HepG2 (cell line): ENCODE measurements around the gene NT5DC4. TPM values are rescaled to one million over a fixed set of nuclear protein-coding genes. Genes with fewer than 3 reads are reported as not detected.

ENCODE experiments used
- ASH2L ChIP-seq: fragments of 300-600, 200-600 bp; sonication (generic); IDR thresholded peaks from 2 replicates; pipeline ENCODE4 v1.7.0; 2017; ENCODE audit warnings: low read depth, mild to moderate bottlenecking, moderate library complexity, mixed read lengths, low read length; ENCODE audit not compliant: insufficient read length
- CAMTA2 ChIP-seq: sonication (generic); formaldehyde crosslinking; IDR thresholded peaks from 2 replicates; pipeline ENCODE4 v1.4.0; 2020; ENCODE audit warnings: mild to moderate bottlenecking, missing genetic modification reagents, borderline replicate concordance
- GATAD2A ChIP-seq: IDR thresholded peaks from 2 replicates; pipeline ENCODE4 v1.6.1; 2016
- HNRNPUL1 ChIP-seq: fragments of 200-400 bp; formaldehyde crosslinking; IDR thresholded peaks from 2 replicates; pipeline ENCODE4 v1.6.1; 2017; ENCODE audit warnings: low read depth, mild to moderate bottlenecking, low read length, moderate library complexity
- MAFK ChIP-seq, 2 experiments: IDR thresholded peaks in 1 of 2; conservative IDR thresholded peaks in 1 of 2; 2 replicates each; pipeline ENCODE4 v1.6.1; 2011; ENCODE audit warnings: improper control_type of control experiment in 2 of 2, low read length in 2 of 2
- MBD4 ChIP-seq: IDR thresholded peaks from 2 replicates; pipeline ENCODE4 v1.6.1; 2012; ENCODE audit warnings: low read length, inconsistent platforms, borderline replicate concordance
- MED1 ChIP-seq: sonication (generic); formaldehyde crosslinking; IDR thresholded peaks from 2 replicates; pipeline ENCODE4 v1.4.0; 2020; ENCODE audit warnings: missing genetic modification reagents
- MED8 ChIP-seq: sonication (generic); formaldehyde crosslinking; IDR thresholded peaks from 2 replicates; pipeline ENCODE4 v1.8.1; 2023; ENCODE audit warnings: mild to moderate bottlenecking, missing genetic modification reagents; ENCODE audit not compliant: insufficient replicate concordance
- NCOR1 ChIP-seq: fragments of 200-600 bp; sonication (generic); IDR thresholded peaks from 2 replicates; pipeline ENCODE4 v1.7.0; 2017; ENCODE audit warnings: antibody characterized with exemption, low read length, borderline replicate concordance
- RARA ChIP-seq: IDR thresholded peaks from 2 replicates; pipeline ENCODE4 v1.6.1; 2016; ENCODE audit warnings: missing genetic modification reagents, missing compliant biosample characterization
- RFX1 ChIP-seq: fragments of 450-650 bp; IDR thresholded peaks from 2 replicates; pipeline ENCODE4 v1.6.1; 2017
- RFX3 ChIP-seq: IDR thresholded peaks from 2 replicates; pipeline ENCODE4 v1.6.1; 2016; ENCODE audit warnings: missing biosample characterization, missing genetic modification reagents
- SIX4 ChIP-seq: sonication (generic); formaldehyde crosslinking; IDR thresholded peaks from 2 replicates; pipeline ENCODE4 v1.4.0; 2020; ENCODE audit warnings: missing genetic modification reagents
- ZNF660 ChIP-seq: sonication (generic); formaldehyde crosslinking; IDR thresholded peaks from 2 replicates; pipeline ENCODE4 v1.5.1; 2020; ENCODE audit warnings: mild to moderate bottlenecking, low read depth, missing genetic modification reagents, borderline replicate concordance
- ZNF773 ChIP-seq: sonication (generic); formaldehyde crosslinking; IDR thresholded peaks from 2 replicates; pipeline ENCODE4 v1.4.0; 2020; ENCODE audit warnings: missing genetic modification reagents, borderline replicate concordance
- polyA plus RNA-seq, 8 experiments: library from polyadenylated mRNA; depleted of rRNA in 3 of 8; stranded (reverse) in 7 of 8; unstranded in 1 of 8; fragments of >200 nt; fragmentation: Illumina TruSeq in 4 of 8; extraction: Trizol in 4 of 8; gene quantifications; 2 replicates each; pipeline versions ENCODE4 v1.2.1 to v1.2.3, GENCODE V29; 2011 to 2016; ENCODE audit warnings: low read depth in 4 of 8, missing spikeins in 1 of 8, mixed read lengths in 1 of 8; ENCODE audit not compliant: insufficient read depth in 1 of 8
- total RNA-seq, 5 experiments: library from RNA; depleted of rRNA; stranded (reverse); fragments of >200 nt; fragmentation: Illumina TruSeq; extraction: Trizol; gene quantifications; 2 replicates each; pipeline ENCODE4 v1.2.3, GENCODE V29; 2016; ENCODE audit warnings: low read depth in 1 of 5
- TF ChIP-seq, protein P1 (sequence below): sonication (generic); formaldehyde crosslinking; conservative IDR thresholded peaks from 2 replicates; pipeline ENCODE4 v1.4.0; 2020; ENCODE audit warnings: mild to moderate bottlenecking, missing genetic modification reagents, moderate library complexity
- TF ChIP-seq, protein P2 (sequence below), 2 experiments: sonication (generic) in 1 of 2; formaldehyde crosslinking in 1 of 2; IDR thresholded peaks; 2 replicates each; pipeline versions ENCODE4 v1.4.0 to v1.6.1; 2016 to 2020; ENCODE audit warnings: borderline replicate concordance in 1 of 2, low read depth in 1 of 2, mild to moderate bottlenecking in 1 of 2, missing genetic modification reagents in 1 of 2

Gene NT5DC4
- total and polyA plus RNA-seq, 2 of the 13 experiments (the other 11 are each of a cell fraction or from before 2014, with no cell fraction given), result 0.04 to 4.2 TPM

DNA sequence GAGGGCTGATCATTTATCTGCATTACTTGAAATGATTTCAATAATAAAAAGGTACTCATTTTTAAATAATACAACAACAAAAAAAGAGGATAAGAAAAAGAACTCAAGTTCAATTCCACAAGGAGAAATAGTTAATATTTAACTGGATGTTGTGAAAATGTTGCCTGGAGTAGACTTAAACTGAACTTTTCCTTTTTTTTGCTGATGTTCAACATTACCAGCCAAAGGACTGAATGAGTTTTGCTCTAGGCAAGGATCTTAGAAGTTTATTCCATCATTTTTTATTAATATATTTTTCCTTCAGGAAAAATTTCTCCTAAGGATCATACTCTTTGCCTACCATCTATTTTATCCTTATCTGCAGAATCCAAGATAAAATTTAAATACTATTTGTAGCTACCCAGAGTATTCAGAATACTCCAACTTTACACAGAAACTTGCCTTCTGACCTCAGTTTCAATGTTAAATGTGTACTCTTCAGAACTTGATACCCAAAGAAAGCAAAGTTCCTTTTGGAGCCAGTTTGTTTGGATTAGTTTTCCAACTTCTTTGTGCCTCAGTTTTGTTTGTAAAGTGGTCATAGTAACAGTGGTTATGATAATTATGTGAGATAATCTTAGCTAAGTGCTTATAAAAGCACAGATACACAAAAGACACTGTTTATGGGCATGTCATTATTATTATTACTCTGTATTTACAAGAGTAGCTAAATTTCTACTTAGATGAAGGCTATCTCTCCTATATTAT, 30.8 kb downstream of the NT5DC4 start (continued):
- TF ChIP-seq RFX1 (peak; percentile 18; the same call in 1 of the 2 replicates), RARA (CRISPR knock-in tag) (peak; percentile 11; the same call in 1 of the 2 replicates), GATAD2A (CRISPR knock-in tag) (peak; percentile 9; the same call in 1 of the 2 replicates), NCOR1 (0 out of 2 replicates have a peak, but pooled peaks have one; percentile 29), MAFK (conservative IDR thresholded peaks at IDR 0.05 in 1 of 2, IDR thresholded peaks at IDR 0.05 in 1 of 2; ENCODE audit: low read length in 2 of 2) (peak; percentile 50 to 52; a peak in 3 of 4 replicates), ZNF660 (CRISPR knock-in tag) (no peak), CAMTA2 (CRISPR knock-in tag) (no peak), ZNF773 (no peak), ASH2L (peak; percentile 11), HNRNPUL1 (peak; percentile 78; the same call in 1 of the 2 replicates), SIX4 (CRISPR knock-in tag) (peak; percentile 49; the same call in 1 of the 2 replicates), MED8 (CRISPR knock-in tag) (no peak), MBD4 (0 out of 2 replicates have a peak, but pooled peaks have one; percentile 42), MED1 (0 out of 2 replicates have a peak, but pooled peaks have one; percentile 31), RFX3 (CRISPR knock-in tag) (0 out of 2 replicates have a peak, but pooled peaks have one; percentile 10)
- TF ChIP-seq, protein P1, sequence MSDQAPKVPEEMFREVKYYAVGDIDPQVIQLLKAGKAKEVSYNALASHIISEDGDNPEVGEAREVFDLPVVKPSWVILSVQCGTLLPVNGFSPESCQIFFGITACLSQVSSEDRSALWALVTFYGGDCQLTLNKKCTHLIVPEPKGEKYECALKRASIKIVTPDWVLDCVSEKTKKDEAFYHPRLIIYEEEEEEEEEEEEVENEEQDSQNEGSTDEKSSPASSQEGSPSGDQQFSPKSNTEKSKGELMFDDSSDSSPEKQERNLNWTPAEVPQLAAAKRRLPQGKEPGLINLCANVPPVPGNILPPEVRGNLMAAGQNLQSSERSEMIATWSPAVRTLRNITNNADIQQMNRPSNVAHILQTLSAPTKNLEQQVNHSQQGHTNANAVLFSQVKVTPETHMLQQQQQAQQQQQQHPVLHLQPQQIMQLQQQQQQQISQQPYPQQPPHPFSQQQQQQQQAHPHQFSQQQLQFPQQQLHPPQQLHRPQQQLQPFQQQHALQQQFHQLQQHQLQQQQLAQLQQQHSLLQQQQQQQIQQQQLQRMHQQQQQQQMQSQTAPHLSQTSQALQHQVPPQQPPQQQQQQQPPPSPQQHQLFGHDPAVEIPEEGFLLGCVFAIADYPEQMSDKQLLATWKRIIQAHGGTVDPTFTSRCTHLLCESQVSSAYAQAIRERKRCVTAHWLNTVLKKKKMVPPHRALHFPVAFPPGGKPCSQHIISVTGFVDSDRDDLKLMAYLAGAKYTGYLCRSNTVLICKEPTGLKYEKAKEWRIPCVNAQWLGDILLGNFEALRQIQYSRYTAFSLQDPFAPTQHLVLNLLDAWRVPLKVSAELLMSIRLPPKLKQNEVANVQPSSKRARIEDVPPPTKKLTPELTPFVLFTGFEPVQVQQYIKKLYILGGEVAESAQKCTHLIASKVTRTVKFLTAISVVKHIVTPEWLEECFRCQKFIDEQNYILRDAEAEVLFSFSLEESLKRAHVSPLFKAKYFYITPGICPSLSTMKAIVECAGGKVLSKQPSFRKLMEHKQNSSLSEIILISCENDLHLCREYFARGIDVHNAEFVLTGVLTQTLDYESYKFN (CRISPR knock-in tag), result peak; percentile 58
- TF ChIP-seq, protein P2, sequence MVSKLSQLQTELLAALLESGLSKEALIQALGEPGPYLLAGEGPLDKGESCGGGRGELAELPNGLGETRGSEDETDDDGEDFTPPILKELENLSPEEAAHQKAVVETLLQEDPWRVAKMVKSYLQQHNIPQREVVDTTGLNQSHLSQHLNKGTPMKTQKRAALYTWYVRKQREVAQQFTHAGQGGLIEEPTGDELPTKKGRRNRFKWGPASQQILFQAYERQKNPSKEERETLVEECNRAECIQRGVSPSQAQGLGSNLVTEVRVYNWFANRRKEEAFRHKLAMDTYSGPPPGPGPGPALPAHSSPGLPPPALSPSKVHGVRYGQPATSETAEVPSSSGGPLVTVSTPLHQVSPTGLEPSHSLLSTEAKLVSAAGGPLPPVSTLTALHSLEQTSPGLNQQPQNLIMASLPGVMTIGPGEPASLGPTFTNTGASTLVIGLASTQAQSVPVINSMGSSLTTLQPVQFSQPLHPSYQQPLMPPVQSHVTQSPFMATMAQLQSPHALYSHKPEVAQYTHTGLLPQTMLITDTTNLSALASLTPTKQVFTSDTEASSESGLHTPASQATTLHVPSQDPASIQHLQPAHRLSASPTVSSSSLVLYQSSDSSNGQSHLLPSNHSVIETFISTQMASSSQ (IDR thresholded peaks at IDR 0.05; ENCODE audit: low read depth), result peak; percentile 81
- TF ChIP-seq, protein P2 (CRISPR knock-in tag; IDR thresholded peaks at IDR 0.05; ENCODE audit: borderline replicate concordance), result peak; percentile 59; the same call in 1 of the 2 replicates
- TF ChIP-seq, all 625 proteins: peak for 17
